ENCODE measurements around the gene MZF1. TPM values are rescaled to one million over a fixed set of nuclear protein-coding genes. Genes with fewer than 3 reads are reported as not detected.

MZF1 gene
- total and polyA plus RNA-seq, 10 of the 15 experiments (the other 5 are each of a cell fraction or from before 2014, with no cell fraction given): 0.38 to 14.7 (median 7.2) TPM

- peak overlapping the region; percentile 96 for H3K27ac ChIP-seq (ENCODE audit: control insufficient read depth, insufficient read depth)
- in situ Hi-C loops (cut with MboI): no loop called here
- TF ChIP-seq EP300 (IDR thresholded peaks at IDR 0.05; ENCODE audit: borderline replicate concordance in 1 of 2, control insufficient read depth in 1 of 2, low read depth in 2 of 2, low read length in 2 of 2) (no peak), SIN3A (IDR thresholded peaks at IDR 0.05; ENCODE audit: low read depth, low read length) (no peak), YY1 (IDR thresholded peaks at IDR 0.05; ENCODE audit: low read depth, low read length) (no peak), SREBF2 (IDR thresholded peaks at IDR 0.05; ENCODE audit: low read length) (no peak), GATAD2B (conservative IDR thresholded peaks at IDR 0.05; ENCODE audit: low read depth) (no peak), IRF4 (IDR thresholded peaks at IDR 0.05; ENCODE audit: low read depth, low read length) (no peak)
- no TSS peak for BruUV-seq (replicated peaks)
- intact Hi-C loops (cut with micrococcal nuclease; ENCODE audit: unreplicated experiment): no loop called here
- no peak for ATAC-seq
- DNase-seq (ENCODE audit: low read depth, low spot score): no peak
- ChIA-PET RAD21 (ENCODE audit: unreplicated experiment) (interaction anchor here (1.0 to 1.6 kb wide), 5 partner anchors 15 to 40 kb away, joined by 3 to 5 read pairs (median 5); partner anchors contain the start of gene ZBTB45), SMC1A (ENCODE audit: uncharacterized antibody, unreplicated experiment) (interaction anchor here (0.8 to 1.9 kb wide), 4 partner anchors 11 to 40 kb away, joined by 3 to 10 read pairs (median 4); partner anchors contain the start of gene ZBTB45), CTCF (interaction anchor here (0.6 to 2.4 kb wide), 5 partner anchors 12 to 658 kb away, joined by 3 to 14 read pairs (median 5); partner anchors contain the start of gene ZBTB45), POLR2A (interaction anchor here (0.5 to 4.7 kb wide), 15 partner anchors 10 to 212 kb away, joined by 3 to 46 read pairs (median 5); partner anchors contain the start of genes MZF1, TRIM28, ZBTB45 and ZNF497)
- WGBS (ENCODE audit: insufficient coverage, insufficient replicate concordance, low lambda C conversion rate, missing lambda C conversion rate): 60% methylated on average over 8 of the region's 8 CpGs
- peaks cover 5% of the 10 kb centered on the region in 2 experiments; a peak in 3 of 4 replicates for H3K36me3 ChIP-seq (ENCODE audit: control insufficient read depth in 2 of 2, insufficient read depth in 2 of 2, low read length in 1 of 2)
- no peaks in the 10 kb centered on the region for H4K20me1 ChIP-seq (ENCODE audit: control insufficient read depth, insufficient read depth)
- no peaks in the 10 kb centered on the region for H3K9me3 ChIP-seq (replicated peaks; ENCODE audit: control insufficient read depth, insufficient read depth, low read length)
- H3K4me2 ChIP-seq (ENCODE audit: control insufficient read depth, insufficient read depth): peak overlapping the region; percentile 88
- peaks cover 44% of the 10 kb centered on the region for H3K4me1 ChIP-seq (ENCODE audit: control insufficient read depth, insufficient read depth, low read length)
- peak overlapping the region; percentile 89 for H3K4me3 ChIP-seq
- no peak overlapping the region for H2AFZ ChIP-seq (ENCODE audit: control insufficient read depth, low read depth, low read length)
- H3K9ac ChIP-seq (ENCODE audit: control insufficient read depth, insufficient read depth, low read length): peak overlapping the region; percentile 93
- no peaks in the 10 kb centered on the region for H3K27me3 ChIP-seq (replicated peaks in 1 of 2; ENCODE audit: control insufficient read depth in 2 of 2, insufficient read depth in 2 of 2, low read length in 1 of 2)
- no peak for FAIRE-seq
- H3K79me2 ChIP-seq (ENCODE audit: control insufficient read depth, insufficient read depth, low read length): peaks cover 30% of the 10 kb centered on the region
Observed at GRCh38 chr19:58560007-58560887, 12.9 kb downstream of the MZF1 start.
